GM23248 (cell line): ENCODE measurements around the gene SRPK2. TPM values are rescaled to one million over a fixed set of nuclear protein-coding genes. Genes with fewer than 3 reads are reported as not detected.
A peak's percentile ranks its signal among the peaks of the same experiment; 100 is the strongest.

ENCODE experiments used
- DNase-seq: peaks from one replicate; pipeline ENCODE4 v3.0.0-alpha.2; 2015
- H2AFZ ChIP-seq: fragments of 200-600 bp; sonication (generic); 2 replicates; pipeline ENCODE4 v1.6.1; 2016; ENCODE audit warnings: antibody characterized with exemption
- H3F3A ChIP-seq: fragments of 200-600 bp; sonication (generic); 2 replicates; pipeline ENCODE4 v1.6.1; 2016; ENCODE audit warnings: mild to moderate bottlenecking, antibody characterized with exemption, mixed run types; ENCODE audit not compliant: insufficient read depth
- H3K27ac ChIP-seq: fragments of 200-600 bp; sonication (generic); 2 replicates; pipeline ENCODE4 v1.5.1; 2016; ENCODE audit warnings: mild to moderate bottlenecking
- H3K27me3 ChIP-seq: fragments of 200-600 bp; sonication (generic); replicated peaks from 2 replicates; pipeline ENCODE4 v1.6.1; 2016; ENCODE audit warnings: mild to moderate bottlenecking; ENCODE audit not compliant: insufficient read depth
- H3K36me3 ChIP-seq: fragments of 200-600 bp; sonication (generic); 2 replicates; pipeline ENCODE4 v1.6.1; 2016; ENCODE audit warnings: low read depth, mild to moderate bottlenecking
- H3K4me1 ChIP-seq: fragments of 200-600 bp; sonication (generic); 2 replicates; pipeline ENCODE4 v1.6.1; 2016; ENCODE audit warnings: mild to moderate bottlenecking; ENCODE audit not compliant: insufficient read depth
- H3K4me2 ChIP-seq: fragments of 200-600 bp; sonication (generic); one replicate; pipeline ENCODE4 v1.6.1; 2016; ENCODE audit warnings: mild to moderate bottlenecking; ENCODE audit not compliant: unreplicated experiment
- H3K4me3 ChIP-seq: fragments of 200-600 bp; sonication (generic); 2 replicates; pipeline ENCODE4 v1.5.1; 2016; ENCODE audit warnings: mild to moderate bottlenecking
- H3K79me2 ChIP-seq: fragments of 200-600 bp; sonication (generic); 2 replicates; pipeline ENCODE4 v1.6.1; 2016; ENCODE audit warnings: mild to moderate bottlenecking; ENCODE audit not compliant: insufficient read depth
- H3K9ac ChIP-seq: fragments of 200-600 bp; sonication (generic); 2 replicates; pipeline ENCODE4 v1.6.1; 2016; ENCODE audit warnings: mild to moderate bottlenecking
- H3K9me2 ChIP-seq: fragments of 200-600 bp; sonication (generic); 2 replicates; pipeline ENCODE4 v1.6.1; 2016; ENCODE audit warnings: mixed run types, mild to moderate bottlenecking, moderate library complexity; ENCODE audit not compliant: insufficient read depth
- H3K9me3 ChIP-seq: fragments of 200-600 bp; sonication (generic); one replicate; pipeline ENCODE4 v1.6.1; 2017; ENCODE audit warnings: low read depth
- H4K20me1 ChIP-seq: fragments of 200-600 bp; sonication (generic); 2 replicates; pipeline ENCODE4 v1.6.0; 2016; ENCODE audit not compliant: insufficient read depth
- EZH2 ChIP-seq: fragments of 200-600 bp; sonication (generic); IDR thresholded peaks from 2 replicates; pipeline ENCODE4 v1.6.1; 2018; ENCODE audit warnings: antibody characterized with exemption, mild to moderate bottlenecking; ENCODE audit not compliant: insufficient read depth, poor library complexity, severe bottlenecking
- EZH2phosphoT487 ChIP-seq: fragments of 200-600 bp; sonication (generic); IDR thresholded peaks from 2 replicates; pipeline ENCODE4 v1.6.1; 2018; ENCODE audit warnings: antibody characterized with exemption, moderate library complexity, mild to moderate bottlenecking, low read depth; ENCODE audit not compliant: insufficient read depth
- WGBS, 2 experiments: methylation state at CpG; one replicate each; pipeline ENCODE4 v1.1.6; 2015 to 2017; ENCODE audit warnings: low lambda C conversion rate in 2 of 2, low coverage in 1 of 2; ENCODE audit errors: missing lambda C conversion rate in 2 of 2; 5-methylcytosine and 5-hydroxymethylcytosine counted together
- in situ Hi-C: fragments of 300-500 bp; cut with MboI; formaldehyde crosslinking; loops from 2 replicates; pipeline ENCODE4 v1.15.0; 2020
- polyA plus RNA-seq: library from polyadenylated mRNA; unstranded; fragments of >200 nt; fragmentation: Nextera tagmentation; extraction: Ambion mirVana; gene quantifications from 2 replicates; pipeline ENCODE4 v1.2.1, GENCODE V29; 2016
- total RNA-seq: library from RNA; depleted of rRNA; stranded (reverse); fragments of >200 nt; shearing (Covaris generic); gene quantifications from 2 replicates; pipeline ENCODE4 v1.2.3, GENCODE V29; 2014

The SRPK2 gene
- total and polyA plus RNA-seq, 2 experiments from 2014 or later = 53.1 to 85.2 TPM

- H3F3A ChIP-seq = peaks cover 33% of the 10 kb centered on the region
- H2AFZ ChIP-seq = no peak overlapping the region
- H3K4me3 ChIP-seq = no peak overlapping the region
- H3K4me2 ChIP-seq = no peak overlapping the region
- peaks cover 12% of the 10 kb centered on the region; the same call in 1 of the 2 replicates for H4K20me1 ChIP-seq
- 83% methylated on average over 6 of the region's 6 CpGs for whole genome bisulfite sequencing, 2 experiments
- no peaks in the 10 kb centered on the region for H3K36me3 ChIP-seq
- no peaks in the 10 kb centered on the region for H3K27me3 ChIP-seq
- peaks cover 37% of the 10 kb centered on the region for H3K4me1 ChIP-seq
- H3K9me2 ChIP-seq = no peaks in the 10 kb centered on the region
- no peak for DNase-seq
- H3K9me3 ChIP-seq = no peaks in the 10 kb centered on the region
- H3K9ac ChIP-seq = no peak overlapping the region
- in situ Hi-C loops = no loop called here
- H3K27ac ChIP-seq = no peak overlapping the region
- H3K79me2 ChIP-seq = peaks cover 86% of the 10 kb centered on the region
- TF ChIP-seq EZH2phosphoT487 (no peak), EZH2 (no peak)
These were observed 33.0 kb downstream of the SRPK2 start for GRCh38 chr7:105355701-105356100.

GRCh38 chr7:105354383-105354782 is 34.3 kb downstream of the SRPK2 start:
- Histone ChIP-seq H3K4me1 (peaks cover 37% of the 10 kb centered on the region), H2AFZ (no peak overlapping the region), H3K9me3 (no peaks in the 10 kb centered on the region), H3K27ac (no peak overlapping the region), H3K4me2 (peak overlapping the region; percentile 46), H3K9me2 (no peaks in the 10 kb centered on the region), H3K27me3 (no peaks in the 10 kb centered on the region), H3K9ac (no peak overlapping the region), H4K20me1 (peaks cover 5% of the 10 kb centered on the region; the same call in 1 of the 2 replicates), H3K4me3 (no peak overlapping the region), H3F3A (peaks cover 35% of the 10 kb centered on the region), H3K36me3 (no peaks in the 10 kb centered on the region), H3K79me2 (peaks cover 86% of the 10 kb centered on the region)
- DNase-seq = peak; percentile 20
- TF ChIP-seq EZH2 (no peak), EZH2phosphoT487 (no peak)
- in situ Hi-C loops = no loop called here
- WGBS, 2 experiments = 95 to 100% methylated on average over 2 of the region's 2 CpGs

- peaks cover 86% of the 10 kb centered on the region for H3K79me2 ChIP-seq
- peaks cover 5% of the 10 kb centered on the region; the same call in 1 of the 2 replicates for H4K20me1 ChIP-seq
- H3K27ac ChIP-seq = peak overlapping the region; percentile 95
- H3K27me3 ChIP-seq = no peaks in the 10 kb centered on the region
- WGBS, 2 experiments = 29 to 31% methylated on average over 5 of the region's 5 CpGs
- no peak overlapping the region for H2AFZ ChIP-seq
- DNase-seq = peak; percentile 72
- in situ Hi-C loops = no loop called here
- peaks cover 35% of the 10 kb centered on the region for H3F3A ChIP-seq
- peak overlapping the region; percentile 45; the same call in 1 of the 2 replicates for H3K9ac ChIP-seq
- H3K9me2 ChIP-seq = no peaks in the 10 kb centered on the region
- no peak for TF ChIP-seq EZH2phosphoT487
- TF ChIP-seq EZH2 = no peak
- H3K36me3 ChIP-seq = no peaks in the 10 kb centered on the region
- peaks cover 37% of the 10 kb centered on the region for H3K4me1 ChIP-seq
- H3K4me2 ChIP-seq = peak overlapping the region; percentile 46
- no peaks in the 10 kb centered on the region for H3K9me3 ChIP-seq
- H3K4me3 ChIP-seq = no peak overlapping the region
These were observed 34.9 kb downstream of the SRPK2 start for GRCh38 chr7:105353752-105354328.

- H3K4me1 ChIP-seq = peaks cover 37% of the 10 kb centered on the region
- H2AFZ ChIP-seq = no peak overlapping the region
- peaks cover 5% of the 10 kb centered on the region; the same call in 1 of the 2 replicates for H4K20me1 ChIP-seq
- peak overlapping the region; percentile 76; the same call in 1 of the 2 replicates for H3K9ac ChIP-seq
- H3K27ac ChIP-seq = peak overlapping the region; percentile 95
- H3F3A ChIP-seq = peaks cover 35% of the 10 kb centered on the region
- no peaks in the 10 kb centered on the region for H3K9me2 ChIP-seq
- in situ Hi-C loops = no loop called here
- no peaks in the 10 kb centered on the region for H3K9me3 ChIP-seq
- no peaks in the 10 kb centered on the region for H3K27me3 ChIP-seq
- 52 to 58% methylated on average over 4 of the region's 4 CpGs for WGBS, 2 experiments
- TF ChIP-seq EZH2phosphoT487 = no peak
- no peak for TF ChIP-seq EZH2
- H3K36me3 ChIP-seq = no peaks in the 10 kb centered on the region
- DNase-seq = peak; percentile 57
- peaks cover 86% of the 10 kb centered on the region for H3K79me2 ChIP-seq
- peak overlapping the region; percentile 64 for H3K4me3 ChIP-seq
- H3K4me2 ChIP-seq = peak overlapping the region; percentile 83
These were observed 35.6 kb downstream of the SRPK2 start for GRCh38 chr7:105352901-105353668.
